Panc1 (cell line): Measurements from ENCODE around the gene FBXO10.

Experiments
- CTCF ChIP-seq: fragments of 450-650 bp; IDR thresholded peaks from 2 replicates; pipeline ENCODE4 v1.5.1; 2017; ENCODE audit warnings: mild to moderate bottlenecking
- POLR2AphosphoS5 ChIP-seq: IDR thresholded peaks from 2 replicates; pipeline ENCODE4 v1.6.1; 2012; ENCODE audit warnings: mild to moderate bottlenecking, low read depth, low read length, moderate library complexity
- REST ChIP-seq, 2 experiments: IDR thresholded peaks; 2 replicates each; pipeline ENCODE4 v1.6.1; 2011 to 2012; ENCODE audit warnings: low read depth in 2 of 2, control low read depth in 1 of 2, low read length in 1 of 2, mild to moderate bottlenecking in 1 of 2, moderate library complexity in 1 of 2; ENCODE audit not compliant: insufficient read depth in 1 of 2
- TCF7L2 ChIP-seq: IDR thresholded peaks from 2 replicates; pipeline ENCODE4 v1.6.1; 2011; ENCODE audit warnings: mild to moderate bottlenecking, low read depth, low read length, inconsistent platforms

GRCh38 chr9:37515620-37516258, 60.4 kb downstream of the FBXO10 start:
- no peak for TF ChIP-seq CTCF
- no peak for TF ChIP-seq REST (IDR thresholded peaks at IDR 0.05; ENCODE audit: insufficient read depth in 1 of 2, low read depth in 2 of 2, low read length in 1 of 2)
- TF ChIP-seq TCF7L2 = no peak
- no peak for TF ChIP-seq POLR2AphosphoS5
